Upper lobe of left lung (tissue), 4 donors: ENCODE results near the gene CEP78.

ENCODE experiments used
- CTCF ChIP-seq, 6 experiments: fragments of 450-650 bp in 4 of 6; fragments of 200-600 bp in 2 of 6; sonication (generic) in 2 of 6; IDR thresholded peaks; one replicate each; pipeline ENCODE4 v1.5.1; 2016 to 2019; ENCODE audit warnings: antibody characterized with exemption in 6 of 6
- EP300 ChIP-seq, 4 donors: sonication (generic); formaldehyde crosslinking; IDR thresholded peaks; one replicate each; pipeline ENCODE4 v1.5.1; 2017; ENCODE audit warnings: antibody characterized with exemption in 4 of 4, control low read depth in 2 of 4
- POLR2A ChIP-seq, 4 donors: fragments of 450-650 bp; IDR thresholded peaks; one replicate each; pipeline ENCODE4 v1.5.1; 2016 to 2017; ENCODE audit warnings: antibody characterized with exemption in 4 of 4, mild to moderate bottlenecking in 2 of 4
- POLR2AphosphoS5 ChIP-seq, 2 donors: sonication (generic); formaldehyde crosslinking; IDR thresholded peaks; one replicate each; pipeline ENCODE4 v1.5.1; 2017; ENCODE audit warnings: antibody characterized with exemption in 2 of 2

- TF ChIP-seq CTCF (IDR thresholded peaks at IDR 0.05), result no peak
- no peak for TF ChIP-seq POLR2AphosphoS5 (IDR thresholded peaks at IDR 0.05)
- no peak for TF ChIP-seq EP300 (IDR thresholded peaks at IDR 0.05)
- no peak for TF ChIP-seq POLR2A (IDR thresholded peaks at IDR 0.05)
Measured at GRCh38 chr9:78324068-78324650, 88.3 kb downstream of the CEP78 start.
